ENCODE data around the gene DUSP3. TPM values are rescaled to one million over a fixed set of nuclear protein-coding genes. Genes with fewer than 3 reads are reported as not detected.
"Not testable (repeated sequence)": the region's sequence is repeated elsewhere in the genome, so short reads cannot be mapped to it uniquely, and the experiment has no call there.

Gene DUSP3
- polyA plus RNA-seq, 5 donors = 29.5 to 33.5 (median 31.7) TPM

DNA sequence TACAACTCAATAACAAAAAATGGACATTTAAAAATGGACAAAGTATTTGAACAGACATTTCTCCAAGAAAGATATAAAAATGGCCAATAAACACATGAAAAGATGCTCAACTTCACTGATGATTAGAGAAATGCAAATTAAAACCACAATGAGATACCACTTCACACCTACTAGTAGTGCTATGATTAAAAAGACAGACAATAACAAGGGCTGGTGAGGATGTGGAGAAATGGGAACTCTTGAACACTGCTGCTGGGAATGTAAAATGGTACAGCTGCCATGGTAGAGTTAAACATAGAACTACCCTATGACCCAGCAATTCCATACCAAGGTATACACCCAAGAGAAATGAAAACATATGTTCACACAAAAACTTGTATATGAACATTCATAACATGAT, 26.3 kb upstream of the DUSP3 start:
- DNase-seq = no peak

- DNase-seq = no peak
Observed at GRCh38 chr17:43803758-43804157, 25.0 kb upstream of the DUSP3 start.

DNA sequence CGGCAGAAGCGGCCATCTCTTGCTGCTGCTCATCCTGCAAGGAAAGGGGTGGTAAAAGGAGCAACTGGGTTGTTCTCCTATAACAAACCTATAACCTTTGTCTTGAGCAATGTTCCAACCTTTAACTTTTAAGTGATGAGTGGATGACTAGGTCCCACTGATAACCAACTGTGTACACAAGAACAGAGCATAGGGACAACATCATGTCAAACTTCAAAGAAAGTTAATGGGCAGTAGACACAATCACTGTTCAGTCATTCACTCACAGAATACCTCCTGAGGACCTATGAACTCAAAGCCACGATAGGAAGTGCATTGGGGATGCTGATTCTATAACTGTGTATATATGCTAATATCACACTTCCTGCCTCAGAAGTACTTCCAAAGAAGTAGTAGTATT, 23.1 kb upstream of the DUSP3 start:
- DNase-seq = no peak

- DNase-seq = no peak
Observed at GRCh38 chr17:43800736-43801135, 22.0 kb upstream of the DUSP3 start.

- no peak for DNase-seq
Observed at GRCh38 chr17:43799047-43799446, 20.3 kb upstream of the DUSP3 start.

- DNase-seq = not testable (repeated sequence)
Observed at GRCh38 chr17:43798024-43798423, 19.2 kb upstream of the DUSP3 start.

DNA sequence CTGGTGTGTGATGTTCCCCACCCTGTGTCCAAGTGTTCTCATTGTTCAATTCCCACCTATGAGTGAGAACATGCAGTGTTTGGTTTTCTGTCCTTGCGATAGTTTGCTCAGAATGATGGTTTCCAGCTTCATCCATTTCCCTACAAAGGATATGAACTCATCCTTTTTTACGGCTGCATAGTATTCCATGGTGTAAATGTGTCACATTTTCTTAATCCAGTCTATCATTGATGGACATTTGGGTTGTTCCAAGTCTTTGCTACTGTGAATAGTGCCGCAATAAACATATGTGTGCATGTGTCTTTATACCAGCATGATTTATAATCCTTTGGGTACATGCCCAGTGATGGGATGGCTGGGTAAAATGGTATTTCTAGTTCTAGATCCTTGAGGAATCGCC, 13.9 kb upstream of the DUSP3 start:
- not testable (repeated sequence) for DNase-seq

- DNase-seq = no peak
Observed at GRCh38 chr17:43791589-43791988, 12.8 kb upstream of the DUSP3 start.

GRCh38 chr17:43790311-43790940, 11.6 kb upstream of the DUSP3 start:
- no peak for DNase-seq

DNA sequence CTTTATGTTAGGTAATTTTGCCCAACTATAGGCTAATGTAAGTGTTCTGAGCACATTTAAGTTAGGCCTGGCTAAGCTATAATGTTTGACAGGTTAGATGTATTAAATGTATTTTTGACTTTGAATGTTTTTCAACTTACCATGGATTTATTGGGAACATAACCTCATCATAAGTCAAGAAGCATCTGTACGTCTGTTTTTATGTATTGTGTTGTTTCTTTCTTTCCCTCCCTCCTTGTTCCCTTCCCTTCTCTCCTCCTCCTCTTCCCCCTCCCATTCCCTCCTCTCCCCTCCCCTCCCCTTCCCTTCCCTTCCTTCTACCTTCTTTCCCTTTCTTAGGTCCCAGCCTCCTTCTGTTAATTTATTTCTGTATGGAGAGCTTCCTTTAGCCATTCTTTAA, 10.7 kb upstream of the DUSP3 start:
- no peak for DNase-seq

DNA sequence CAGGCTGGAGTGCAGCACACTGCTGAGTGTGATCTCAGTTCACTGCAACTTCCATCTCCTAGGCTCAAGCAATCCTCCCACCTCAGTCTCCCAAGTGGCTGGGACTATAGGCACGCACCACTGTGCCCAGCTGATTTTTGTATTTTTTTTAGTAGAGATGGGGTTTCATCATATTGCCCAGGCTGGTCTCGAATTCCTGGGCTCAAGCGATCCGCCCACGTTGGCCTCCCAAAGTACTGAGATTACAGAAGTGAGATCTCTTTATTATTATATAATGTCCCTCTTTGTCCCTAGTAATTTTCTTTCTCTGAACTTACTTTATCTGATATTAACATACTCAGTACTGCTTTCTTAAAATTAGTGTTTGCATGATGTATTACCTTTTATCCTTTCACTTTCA, 9.8 kb upstream of the DUSP3 start:
- DNase-seq = no peak

DNA sequence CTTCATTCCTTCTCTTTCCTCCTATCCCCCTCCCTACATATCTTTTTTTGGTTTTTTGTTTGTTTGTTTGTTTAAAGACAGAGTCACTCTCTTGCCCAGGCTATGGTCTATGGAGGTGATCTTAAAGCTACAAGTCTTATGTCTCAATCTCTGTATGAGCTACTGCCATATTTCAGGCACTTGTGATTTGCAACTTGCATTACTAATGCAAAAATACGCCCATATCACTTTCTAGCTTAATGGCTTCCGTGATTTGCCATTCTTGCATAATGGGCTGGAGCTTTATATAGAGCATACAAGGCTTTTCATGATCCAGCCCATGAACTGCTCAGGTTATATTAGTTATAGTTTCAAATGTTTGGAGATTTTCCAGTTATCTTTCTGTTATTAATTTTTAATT, 9.0 kb upstream of the DUSP3 start:
- DNase-seq = no peak

DNA sequence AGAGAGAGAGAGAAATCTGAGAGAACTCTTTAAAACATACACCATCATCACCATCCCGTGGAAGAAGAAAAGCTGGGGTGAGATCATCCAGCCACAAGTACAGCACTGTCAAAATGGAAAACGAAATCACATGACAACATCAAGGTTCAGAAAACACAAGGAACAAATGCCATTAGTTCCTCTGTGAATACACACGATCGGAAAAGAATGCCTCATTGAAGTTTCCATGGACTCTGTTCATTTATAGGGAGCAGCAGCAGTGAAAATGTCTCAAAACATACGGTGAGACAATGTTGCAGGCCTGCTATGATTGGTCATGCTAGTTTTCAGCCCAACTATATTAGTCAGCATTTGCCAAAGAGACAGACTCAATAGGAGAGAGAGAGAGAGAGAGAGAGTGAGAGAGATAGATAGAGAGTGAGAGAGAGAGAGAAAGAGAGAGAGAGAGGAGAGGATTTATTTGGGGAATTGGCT, 5.9 kb upstream of the DUSP3 start:
- no peak for DNase-seq

GRCh38 chr17:43784068-43784467, 5.3 kb upstream of the DUSP3 start:
- DNase-seq = no peak

- no peak for DNase-seq
Observed at GRCh38 chr17:43782913-43783680, 4.3 kb upstream of the DUSP3 start.

GRCh38 chr17:43780135-43780534, 1.4 kb upstream of the DUSP3 start, which contains the start of gene CFAP97D1:
CFAP97D1 (plus strand) TSS chr17:43780435; CDS start chr17:43780463, 28 bp downstream.
- DNase-seq = no peak

GRCh38 chr17:43779145-43780125, 658 bp upstream of the DUSP3 start:
- DNase-seq = no peak

DNA sequence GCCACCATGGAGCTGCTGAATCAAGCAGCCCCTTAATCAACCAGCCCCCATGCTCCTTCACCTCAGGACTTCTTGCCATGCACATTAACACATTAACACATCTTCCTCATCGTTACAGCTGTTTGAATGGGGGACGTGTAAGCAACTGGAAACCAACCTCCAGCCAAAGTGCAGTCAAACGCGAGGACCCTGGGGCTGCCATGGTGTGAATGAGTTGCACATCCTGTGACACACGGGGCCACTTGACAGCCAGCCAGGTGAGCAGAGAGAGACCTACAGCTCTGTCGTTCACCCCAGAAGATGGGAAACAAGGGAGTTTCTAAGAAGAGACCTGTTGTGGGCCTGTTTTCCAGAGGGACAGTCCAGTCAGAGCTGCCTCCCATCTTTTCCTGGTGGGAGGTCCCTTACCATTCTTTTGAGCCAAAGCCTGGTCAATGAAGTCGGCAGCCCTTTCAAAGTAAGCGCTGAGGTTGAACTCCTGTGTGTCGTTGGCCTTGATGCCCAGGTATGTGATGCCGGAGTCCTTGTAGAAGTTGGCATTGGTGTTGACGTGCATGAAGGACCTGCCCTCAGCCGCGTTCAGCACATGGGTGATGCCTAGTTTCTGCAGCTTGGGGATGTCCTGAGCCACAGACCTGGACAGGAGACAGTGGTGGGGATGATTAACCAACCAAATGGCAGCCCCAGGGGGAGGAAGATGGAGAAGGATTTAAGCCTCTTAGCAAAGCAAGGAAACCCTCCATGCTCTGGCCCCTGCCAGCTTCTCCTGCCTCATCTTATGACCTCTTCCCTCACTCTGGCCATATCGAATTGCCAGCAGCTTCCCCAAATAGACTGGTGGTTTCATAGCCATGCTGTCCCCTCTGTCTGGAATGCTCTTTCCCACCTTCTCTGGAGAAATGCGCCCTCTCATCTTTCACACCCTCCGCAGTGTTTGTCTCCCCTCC, 4.2 kb downstream of the DUSP3 start:
- DNase-seq = no peak

GRCh38 chr17:43772877-43773648, 5.7 kb downstream of the DUSP3 start:
- no peak for DNase-seq

- no peak for DNase-seq
Observed at GRCh38 chr17:43771463-43771862, 7.3 kb downstream of the DUSP3 start.

All from right lung (tissue), 5 donors.